BLaER1 treated with 17β-estradiol and CSF1 and Interleukin-3, amounts not matched to agents 10 nM and 100 nM (cell line): ENCODE measurements around the gene NECTIN4.
"Not testable (repeated sequence)": the region's sequence is repeated elsewhere in the genome, so short reads cannot be mapped to it uniquely, and the experiment has no call there.

Source experiments
- H3K27ac ChIP-seq, 11 experiments: shearing (Covaris generic); formaldehyde crosslinking; 2 replicates each; pipeline ENCODE4 v1.8.1; 2022
- H3K27me3 ChIP-seq, 11 experiments: shearing (Covaris generic); formaldehyde crosslinking; 2 replicates each; pipeline ENCODE4 v1.8.1; 2022
- H3K36me3 ChIP-seq, 11 experiments: shearing (Covaris generic); formaldehyde crosslinking; 2 replicates each; pipeline ENCODE4 v1.8.1; 2022
- H3K4me1 ChIP-seq, 10 experiments: shearing (Covaris generic); formaldehyde crosslinking; 2 replicates each; pipeline ENCODE4 v1.8.1; 2022
- H3K4me2 ChIP-seq, 11 experiments: shearing (Covaris generic); formaldehyde crosslinking; 2 replicates each; pipeline ENCODE4 v1.8.1; 2022
- H3K4me3 ChIP-seq, 10 experiments: shearing (Covaris generic); formaldehyde crosslinking; 2 replicates each; pipeline ENCODE4 v1.8.1; 2022
- H3K9ac ChIP-seq, 11 experiments: shearing (Covaris generic); formaldehyde crosslinking; 2 replicates each; pipeline ENCODE4 v1.8.1; 2022
- H3K9me3 ChIP-seq, 11 experiments: shearing (Covaris generic); formaldehyde crosslinking; replicated peaks in 1 of 11; 2 replicates each; pipeline ENCODE4 v1.8.1; 2022
- H4K20me1 ChIP-seq, 11 experiments: shearing (Covaris generic); formaldehyde crosslinking; 2 replicates each; pipeline ENCODE4 v1.8.1; 2022
- Cebpa-rat ChIP-seq, 11 experiments: shearing (Covaris generic); IDR thresholded peaks; 2 replicates each; pipeline ENCODE4 v1.8.1; 2022

The NECTIN4 gene

GRCh38 chr1:161038523-161039153 is 50.7 kb downstream of the NECTIN4 start, which contains the start of gene TSTD1:
TSTD1 (minus strand) TSS chr1:161038964; CDS start chr1:161038889, 75 bp downstream.
- H4K20me1 ChIP-seq = peaks cover 0 to 27% (median 7%) of the 10 kb centered on the region in 11 experiments; a peak in 9 of 22 replicates
- no peak for TF ChIP-seq Cebpa-rat (IDR thresholded peaks at IDR 0.05)
- peaks cover 41 to 61% (median 45%) of the 10 kb centered on the region in 11 experiments for H3K36me3 ChIP-seq
- H3K4me2 ChIP-seq = peak within 1 kb of the TSS; percentile 95 to 99 (median 98)
- peak within 1 kb of the TSS; percentile 66 to 88 (median 74) for H3K4me3 ChIP-seq
- H3K9me3 ChIP-seq = no peaks in the 10 kb centered on the region
- H3K4me1 ChIP-seq = peaks cover 64 to 87% (median 75%) of the 10 kb centered on the region in 10 experiments
- peak within 1 kb of the TSS; percentile 76 to 88 (median 83) for H3K9ac ChIP-seq
- H3K27me3 ChIP-seq = no peaks in the 10 kb centered on the region
- peak within 1 kb of the TSS; percentile 36 to 89 (median 80); a peak in 21 of 22 replicates for H3K27ac ChIP-seq

GRCh38 chr1:161037661-161038522 is 51.5 kb downstream of the NECTIN4 start:
- Histone ChIP-seq H3K4me1 (peaks cover 59 to 84% (median 72%) of the 10 kb centered on the region in 10 experiments), H3K9ac (peak overlapping the region; percentile 76 to 88 (median 83)), H3K9me3 (no peaks in the 10 kb centered on the region), H3K27ac (peak overlapping the region; percentile 36 to 89 (median 80); a peak in 21 of 22 replicates), H3K36me3 (peaks cover 36 to 56% (median 40%) of the 10 kb centered on the region in 11 experiments), H3K27me3 (no peaks in the 10 kb centered on the region), H3K4me3 (peak overlapping the region; percentile 66 to 88 (median 74)), H4K20me1 (peaks cover 0 to 27% (median 7%) of the 10 kb centered on the region in 11 experiments; a peak in 9 of 22 replicates), H3K4me2 (peak overlapping the region; percentile 95 to 99 (median 98))
- TF ChIP-seq Cebpa-rat (IDR thresholded peaks at IDR 0.05) = no peak

- no peak for TF ChIP-seq Cebpa-rat (IDR thresholded peaks at IDR 0.05)
- 0 out of 22 replicates have a peak, but pooled peaks cover 0 to 3% (median 0%) of the 10 kb centered on the region in 11 experiments for H4K20me1 ChIP-seq
- H3K4me3 ChIP-seq = no peak overlapping the region
- H3K9ac ChIP-seq = no peak overlapping the region
- H3K4me1 ChIP-seq = peaks cover 50 to 70% (median 58%) of the 10 kb centered on the region in 10 experiments
- peak overlapping the region in 2 of 11 experiments; percentile 46 to 80; a peak in 2 of 22 replicates for H3K4me2 ChIP-seq
- no peak overlapping the region for H3K27ac ChIP-seq
- peaks cover 0 to 27% (median 22%) of the 10 kb centered on the region in 11 experiments; a peak in 20 of 22 replicates for H3K9me3 ChIP-seq
- no peaks in the 10 kb centered on the region for H3K27me3 ChIP-seq
- H3K36me3 ChIP-seq = peaks cover 0 to 28% (median 16%) of the 10 kb centered on the region in 11 experiments; a peak in 13 of 22 replicates
Observed at GRCh38 chr1:161033751-161034150, 55.6 kb downstream of the NECTIN4 start.

DNA sequence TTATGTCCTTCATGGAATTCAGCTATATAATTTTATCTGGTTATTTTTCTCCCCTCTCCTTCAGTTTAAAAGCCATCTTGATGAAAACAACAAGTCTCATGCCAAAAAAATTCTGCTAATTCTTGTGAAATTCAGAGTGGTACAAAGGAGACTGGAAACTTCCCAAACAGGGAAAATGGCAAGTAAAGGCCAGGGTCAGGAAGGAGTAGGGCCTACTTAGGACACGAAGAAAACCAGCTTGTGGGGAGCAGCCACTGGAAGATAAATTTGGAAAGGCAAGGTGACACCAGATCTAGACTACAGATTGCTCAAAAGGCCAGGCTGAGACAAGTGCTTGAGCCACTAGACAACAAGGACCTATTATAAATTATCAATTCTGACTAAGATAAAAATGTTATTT is 56.9 kb downstream of the NECTIN4 start:
- Histone ChIP-seq H4K20me1 (no peaks in the 10 kb centered on the region), H3K4me2 (peak overlapping the region; percentile 7 to 57 (median 37); a peak in 20 of 22 replicates), H3K36me3 (peaks cover 0 to 34% (median 23%) of the 10 kb centered on the region in 11 experiments; a peak in 15 of 22 replicates), H3K9me3 (peaks cover 0 to 40% (median 36%) of the 10 kb centered on the region in 11 experiments; a peak in 20 of 22 replicates), H3K4me1 (peaks cover 36 to 58% (median 45%) of the 10 kb centered on the region in 10 experiments), H3K9ac (no peak overlapping the region), H3K27me3 (no peaks in the 10 kb centered on the region), H3K27ac (peak overlapping the region in 4 of 11 experiments; percentile 5 to 38 (median 13); a peak in 3 of 22 replicates), H3K4me3 (no peak overlapping the region)
- no peak for TF ChIP-seq Cebpa-rat (IDR thresholded peaks at IDR 0.05)

DNA sequence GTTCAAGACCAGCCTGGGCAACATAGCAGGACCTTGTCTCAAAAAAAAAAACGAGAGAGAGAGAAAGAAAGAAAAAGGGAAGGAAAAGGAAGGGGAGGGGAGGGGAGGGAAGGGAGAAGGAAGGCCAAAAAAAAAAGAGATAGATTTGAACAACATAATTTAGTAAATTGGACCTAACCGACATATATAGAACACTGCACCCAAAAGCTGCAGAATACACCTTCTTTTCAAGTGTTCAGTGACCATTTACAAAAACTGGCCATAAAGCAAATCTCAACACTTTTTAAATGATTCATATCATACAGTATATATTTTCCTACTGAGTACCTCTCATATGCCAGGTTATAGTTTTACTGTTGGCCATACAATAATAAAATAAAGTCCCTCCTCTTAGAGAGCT is 57.5 kb downstream of the NECTIN4 start:
- H3K4me3 ChIP-seq = no peak overlapping the region
- TF ChIP-seq Cebpa-rat (IDR thresholded peaks at IDR 0.05) = no peak
- H4K20me1 ChIP-seq = no peaks in the 10 kb centered on the region
- peaks cover 0 to 35% (median 21%) of the 10 kb centered on the region in 11 experiments; a peak in 14 of 22 replicates for H3K36me3 ChIP-seq
- H3K27me3 ChIP-seq = no peaks in the 10 kb centered on the region
- H3K9me3 ChIP-seq = peaks cover 0 to 46% (median 40%) of the 10 kb centered on the region in 11 experiments; a peak in 20 of 22 replicates
- H3K4me2 ChIP-seq = peak overlapping the region; percentile 7 to 57 (median 37); a peak in 18 of 22 replicates
- no peak overlapping the region for H3K9ac ChIP-seq
- 0 out of 22 replicates have a peak overlapping the region, but pooled peaks of 1 of the 11 experiments have one; percentile 38 for H3K27ac ChIP-seq
- peaks cover 31 to 52% (median 40%) of the 10 kb centered on the region in 10 experiments for H3K4me1 ChIP-seq

- H3K9ac ChIP-seq, H3K4me3 ChIP-seq, H4K20me1 ChIP-seq, H3K4me2 ChIP-seq, H3K27ac ChIP-seq, H3K27me3 ChIP-seq: not testable (repeated sequence)
- Histone ChIP-seq H3K4me1 (peaks cover 16 to 30% (median 24%) of the 10 kb centered on the region in 10 experiments), H3K9me3 (peaks cover 0 to 48% (median 40%) of the 10 kb centered on the region in 11 experiments; a peak in 20 of 22 replicates), H3K36me3 (peaks cover 0 to 36% (median 21%) of the 10 kb centered on the region in 11 experiments; a peak in 14 of 22 replicates)
Observed at GRCh38 chr1:161029466-161029865, 59.9 kb downstream of the NECTIN4 start.

- H3K4me2 ChIP-seq, H3K9ac ChIP-seq, H3K27me3 ChIP-seq, H3K4me3 ChIP-seq, H4K20me1 ChIP-seq, H3K27ac ChIP-seq: not testable (repeated sequence)
- Histone ChIP-seq H3K4me1 (peaks cover 9 to 21% (median 13%) of the 10 kb centered on the region in 10 experiments), H3K9me3 (peaks cover 0 to 48% (median 40%) of the 10 kb centered on the region in 11 experiments; a peak in 20 of 22 replicates), H3K36me3 (peaks cover 0 to 36% (median 21%) of the 10 kb centered on the region in 11 experiments; a peak in 14 of 22 replicates)
Observed at GRCh38 chr1:161026954-161027353, 62.4 kb downstream of the NECTIN4 start.

- not testable (repeated sequence) for H3K36me3 ChIP-seq, H3K4me3 ChIP-seq, H4K20me1 ChIP-seq, H3K9ac ChIP-seq, H3K9me3 ChIP-seq, H3K27ac ChIP-seq, H3K27me3 ChIP-seq
- Histone ChIP-seq H3K4me1 (peaks cover 34 to 53% (median 46%) of the 10 kb centered on the region in 10 experiments), H3K4me2 (peak overlapping the region in 5 of 11 experiments; percentile 21 to 98 (median 94); a peak in 4 of 22 replicates)
Observed at GRCh38 chr1:161022432-161022831, 66.9 kb downstream of the NECTIN4 start.
